ENCODE measurements around the gene ACACB.

DNA sequence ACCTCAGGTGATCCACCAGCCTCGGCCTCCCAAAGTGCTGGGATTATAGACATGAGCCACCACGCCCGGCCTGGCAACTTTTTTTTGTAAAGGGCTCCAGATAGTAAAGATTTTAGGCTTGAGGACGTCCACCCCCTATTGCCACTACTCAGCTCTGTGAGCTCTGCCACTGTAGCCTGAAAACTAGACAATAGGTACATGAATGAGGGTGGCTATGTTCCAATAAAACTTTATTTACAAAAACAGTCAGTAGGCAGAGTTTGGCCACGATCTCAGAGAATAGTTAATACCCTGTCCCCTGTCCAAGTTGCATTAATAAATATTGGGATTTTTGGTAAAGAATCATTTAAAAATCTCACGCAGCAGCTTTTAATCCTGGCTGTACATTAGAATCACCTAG, 102.6 kb downstream of the ACACB start:
- no peak for TF ChIP-seq POLR2A (IDR thresholded peaks at IDR 0.05)
- TF ChIP-seq, protein P1, sequence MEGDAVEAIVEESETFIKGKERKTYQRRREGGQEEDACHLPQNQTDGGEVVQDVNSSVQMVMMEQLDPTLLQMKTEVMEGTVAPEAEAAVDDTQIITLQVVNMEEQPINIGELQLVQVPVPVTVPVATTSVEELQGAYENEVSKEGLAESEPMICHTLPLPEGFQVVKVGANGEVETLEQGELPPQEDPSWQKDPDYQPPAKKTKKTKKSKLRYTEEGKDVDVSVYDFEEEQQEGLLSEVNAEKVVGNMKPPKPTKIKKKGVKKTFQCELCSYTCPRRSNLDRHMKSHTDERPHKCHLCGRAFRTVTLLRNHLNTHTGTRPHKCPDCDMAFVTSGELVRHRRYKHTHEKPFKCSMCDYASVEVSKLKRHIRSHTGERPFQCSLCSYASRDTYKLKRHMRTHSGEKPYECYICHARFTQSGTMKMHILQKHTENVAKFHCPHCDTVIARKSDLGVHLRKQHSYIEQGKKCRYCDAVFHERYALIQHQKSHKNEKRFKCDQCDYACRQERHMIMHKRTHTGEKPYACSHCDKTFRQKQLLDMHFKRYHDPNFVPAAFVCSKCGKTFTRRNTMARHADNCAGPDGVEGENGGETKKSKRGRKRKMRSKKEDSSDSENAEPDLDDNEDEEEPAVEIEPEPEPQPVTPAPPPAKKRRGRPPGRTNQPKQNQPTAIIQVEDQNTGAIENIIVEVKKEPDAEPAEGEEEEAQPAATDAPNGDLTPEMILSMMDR (IDR thresholded peaks at IDR 0.05): no peak
- no peak for TF ChIP-seq POLR2AphosphoS5 (IDR thresholded peaks at IDR 0.05)
